ENCODE results near the gene TRIM72. TPM values are rescaled to one million over a fixed set of nuclear protein-coding genes. Genes with fewer than 3 reads are reported as not detected.

Gene TRIM72
- total and polyA plus RNA-seq, 2 of the 8 experiments (the other 6 are each of a cell fraction or from before 2014, with no cell fraction given): 0.57 to 2.1 TPM

- no peak overlapping the region for H2BK120ac ChIP-seq (replicated peaks; ENCODE audit: low read depth, low read length)
- no peak overlapping the region for H4K5ac ChIP-seq (ENCODE audit: insufficient read length, low read depth, low read length)
- no peaks in the 10 kb centered on the region for H3K27me3 ChIP-seq (replicated peaks in 1 of 4; ENCODE audit: control insufficient read depth in 3 of 4, extremely low read depth in 1 of 4, insufficient read depth in 3 of 4, low read length in 3 of 4)
- 85% methylated on average over 4 of the region's 4 CpGs; no CpG with 5 or more reads in 1 of the 2 experiments for WGBS, 2 experiments (ENCODE audit: extremely low coverage in 1 of 2, insufficient coverage in 1 of 2, insufficient read length in 1 of 2, insufficient replicate concordance in 2 of 2, low coverage in 1 of 2, low lambda C conversion rate in 2 of 2, missing lambda C conversion rate in 1 of 2)
- no peak overlapping the region for H3K4ac ChIP-seq (replicated peaks; ENCODE audit: insufficient read length, low read depth, low read length)
- CTCF ChIA-PET (ENCODE audit: partially characterized antibody): interaction anchor here (1.4 kb wide), 1 partner anchor 35 kb away, joined by 3 read pairs; no protein-coding TSS in a partner anchor
- H2AFZ ChIP-seq (ENCODE audit: low read length): no peak overlapping the region
- no peak overlapping the region for H3K23ac ChIP-seq (ENCODE audit: insufficient read length)
- DNase-seq (ENCODE audit: low read depth in 1 of 2, low spot score in 2 of 2) (no peak), FAIRE-seq (no peak)
- H2BK5ac ChIP-seq (ENCODE audit: low read depth, low read length): no peak overlapping the region
- H3K79me2 ChIP-seq (ENCODE audit: control insufficient read depth in 1 of 2, insufficient read depth in 2 of 2, low read length in 2 of 2): peaks cover 0 to 2% of the 10 kb centered on the region in 2 experiments; a peak in 1 of 4 replicates
- no peak overlapping the region for H3K4me3 ChIP-seq (ENCODE audit: extremely low read depth in 1 of 4, insufficient read depth in 2 of 4, low read depth in 3 of 4, low read length in 4 of 4)
- no peak overlapping the region for H2BK20ac ChIP-seq (ENCODE audit: low read length)
- H3K36me3 ChIP-seq (ENCODE audit: control insufficient read depth in 2 of 4, insufficient read depth in 4 of 4, low read length in 3 of 4): no peaks in the 10 kb centered on the region
- peaks cover 0 to 5% (median under 1%) of the 10 kb centered on the region in 4 experiments; a peak in 1 of 7 replicates for H3K4me1 ChIP-seq (replicated peaks in 1 of 4; ENCODE audit: control insufficient read depth in 3 of 4, insufficient read depth in 4 of 4, low read length in 3 of 4)
- H2AK5ac ChIP-seq (ENCODE audit: low read depth, low read length): no peak overlapping the region
- H3K56ac ChIP-seq (replicated peaks; ENCODE audit: insufficient read length, low read depth, low read length): no peak overlapping the region
- H2BK12ac ChIP-seq (ENCODE audit: low read depth, low read length): no peak overlapping the region
- H3K14ac ChIP-seq (ENCODE audit: insufficient read length): no peak overlapping the region
- no peak overlapping the region for H3K4me2 ChIP-seq (ENCODE audit: insufficient read depth in 1 of 2, low read depth in 2 of 2, low read length in 2 of 2)
- no peak overlapping the region for H3K9ac ChIP-seq (replicated peaks in 1 of 4; ENCODE audit: extremely low read depth in 1 of 4, low read depth in 3 of 4, low read length in 3 of 4)
- H3K9me3 ChIP-seq (ENCODE audit: insufficient read depth in 2 of 2, low read depth in 1 of 2, low read length in 1 of 2): no peaks in the 10 kb centered on the region
- no peak overlapping the region for H2BK15ac ChIP-seq (ENCODE audit: low read length)
- no peaks in the 10 kb centered on the region for H4K20me1 ChIP-seq (replicated peaks in 1 of 2; ENCODE audit: control insufficient read depth in 1 of 2, insufficient read depth in 2 of 2, low read length in 2 of 2)
- no peaks in the 10 kb centered on the region for H3K23me2 ChIP-seq (ENCODE audit: low read depth, low read length)
- TF ChIP-seq, protein P1, sequence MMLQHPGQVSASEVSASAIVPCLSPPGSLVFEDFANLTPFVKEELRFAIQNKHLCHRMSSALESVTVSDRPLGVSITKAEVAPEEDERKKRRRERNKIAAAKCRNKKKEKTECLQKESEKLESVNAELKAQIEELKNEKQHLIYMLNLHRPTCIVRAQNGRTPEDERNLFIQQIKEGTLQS (IDR thresholded peaks at IDR 0.05; ENCODE audit: insufficient read depth, low read depth, low read length): no peak
- no peak for TF ChIP-seq TBP (IDR thresholded peaks at IDR 0.05; ENCODE audit: low read depth, low read length)
- H4K8ac ChIP-seq (ENCODE audit: extremely low read depth, insufficient read depth, low read length): no peak overlapping the region
- POLR2A ChIA-PET (ENCODE audit: partially characterized antibody): interaction anchor here (1.0 to 1.2 kb wide), 2 partner anchors 14 to 19 kb away, joined by 3 read pairs; no protein-coding TSS in a partner anchor
- no peak overlapping the region for H3K27ac ChIP-seq (ENCODE audit: low read depth, low read length)
- no peaks in the 10 kb centered on the region for H3K79me1 ChIP-seq (ENCODE audit: low read depth, low read length)
- no peak overlapping the region for H3K18ac ChIP-seq (ENCODE audit: extremely low read depth, low read length)
- no peak overlapping the region for H4K91ac ChIP-seq (replicated peaks; ENCODE audit: insufficient read length, low read length)
These were observed 24.1 kb downstream of the TRIM72 start for GRCh38 chr16:31238041-31238440.

All from H1 (cell line).